Stimulated activated CD8-positive, alpha-beta memory T cell treated with anti-CD3 and anti-CD28 coated beads, Interleukin-12 subunit alpha, Interleukin-12 subunit beta, amount 100 ng/mL, for 4 hours (primary cell): Measurements from ENCODE around the gene TTF1.
"Not testable (repeated sequence)": the region's sequence is repeated elsewhere in the genome, so short reads cannot be mapped to it uniquely, and the experiment has no call there.

Experiments
- DNase-seq: peaks from one replicate; pipeline ENCODE4 v3.0.0-alpha.2; 2020; ENCODE audit warnings: low read depth

The TTF1 gene

DNA sequence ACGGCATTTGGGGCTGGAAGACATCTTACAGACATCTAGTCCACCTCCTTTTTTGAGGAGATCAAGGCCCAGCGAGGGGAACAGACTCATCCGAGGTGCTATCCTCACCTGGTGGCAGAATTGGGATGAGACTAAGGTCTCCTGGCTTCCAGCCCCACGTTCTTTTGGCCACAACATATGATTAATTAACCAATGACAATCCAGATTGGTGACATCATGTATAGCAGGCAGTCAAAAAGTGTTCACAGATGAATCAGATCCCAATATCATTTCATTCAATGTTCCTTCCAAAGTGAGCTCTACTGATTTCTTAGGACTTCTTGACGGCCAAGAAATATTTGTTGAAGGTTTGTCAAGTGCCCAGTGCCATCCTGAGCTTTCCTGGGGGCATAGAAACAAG, 7.3 kb upstream of the TTF1 start:
- no peak for DNase-seq

DNA sequence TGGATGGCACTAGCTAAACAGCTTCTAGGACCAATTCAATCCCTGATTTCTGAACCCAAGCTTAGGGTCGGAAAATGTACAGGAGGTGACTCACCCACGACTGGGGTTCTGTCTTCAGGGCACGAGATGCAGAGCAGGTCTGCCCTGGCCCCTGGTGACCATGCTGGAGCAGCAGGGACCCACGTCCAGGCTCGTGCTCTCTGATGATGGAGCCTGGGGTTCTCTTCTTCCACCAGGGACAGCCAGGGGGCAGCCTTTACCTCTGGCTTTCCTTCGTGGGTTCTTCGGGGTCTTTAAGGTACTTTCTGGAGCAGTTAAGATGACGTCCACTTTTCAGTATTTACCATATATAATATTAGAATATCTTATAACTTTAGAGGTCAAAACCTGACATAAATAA, 5.4 kb upstream of the TTF1 start:
- DNase-seq = no peak

DNA sequence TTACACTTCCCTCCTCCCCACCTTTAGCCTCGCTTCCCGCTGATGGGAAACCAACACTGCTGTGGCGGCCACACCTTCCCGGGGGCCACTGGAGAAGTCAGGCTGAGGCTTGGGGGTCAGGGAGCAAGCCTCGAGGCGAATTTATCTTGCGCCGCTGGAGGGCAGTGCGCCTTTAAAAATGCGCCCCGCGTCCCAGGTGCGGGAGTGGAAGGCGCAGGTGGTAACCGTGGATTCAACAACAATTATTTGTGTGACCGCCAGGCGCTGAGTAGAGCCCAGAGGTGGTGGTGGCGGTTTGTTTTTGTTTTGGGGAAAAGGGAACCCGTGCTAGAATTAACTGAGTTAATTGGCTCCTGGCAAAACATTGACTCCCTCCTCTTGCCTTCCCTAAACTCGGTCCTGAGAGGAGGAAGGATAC, 4.5 kb upstream of the TTF1 start:
- DNase-seq = peak; percentile 32

DNA sequence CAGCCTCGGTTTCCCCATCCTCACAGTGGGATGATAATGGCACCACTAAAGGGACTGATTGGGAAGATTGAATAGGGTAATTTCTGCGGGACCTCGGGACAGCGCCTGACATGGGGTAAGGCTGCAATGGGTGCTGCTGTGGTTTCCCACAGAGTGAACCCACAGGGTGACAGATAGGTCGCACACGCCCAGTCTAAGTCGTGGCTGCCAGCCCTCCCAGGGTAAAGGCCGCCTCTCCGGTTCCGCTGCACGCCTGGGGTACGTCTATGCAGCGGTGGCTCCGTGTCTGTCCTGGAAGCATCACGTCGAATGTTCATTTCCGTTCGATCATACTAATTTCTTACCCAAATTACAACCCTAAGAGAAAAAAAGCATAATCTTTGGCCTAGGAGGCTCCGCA, 4.0 kb upstream of the TTF1 start:
- no peak for DNase-seq

DNA sequence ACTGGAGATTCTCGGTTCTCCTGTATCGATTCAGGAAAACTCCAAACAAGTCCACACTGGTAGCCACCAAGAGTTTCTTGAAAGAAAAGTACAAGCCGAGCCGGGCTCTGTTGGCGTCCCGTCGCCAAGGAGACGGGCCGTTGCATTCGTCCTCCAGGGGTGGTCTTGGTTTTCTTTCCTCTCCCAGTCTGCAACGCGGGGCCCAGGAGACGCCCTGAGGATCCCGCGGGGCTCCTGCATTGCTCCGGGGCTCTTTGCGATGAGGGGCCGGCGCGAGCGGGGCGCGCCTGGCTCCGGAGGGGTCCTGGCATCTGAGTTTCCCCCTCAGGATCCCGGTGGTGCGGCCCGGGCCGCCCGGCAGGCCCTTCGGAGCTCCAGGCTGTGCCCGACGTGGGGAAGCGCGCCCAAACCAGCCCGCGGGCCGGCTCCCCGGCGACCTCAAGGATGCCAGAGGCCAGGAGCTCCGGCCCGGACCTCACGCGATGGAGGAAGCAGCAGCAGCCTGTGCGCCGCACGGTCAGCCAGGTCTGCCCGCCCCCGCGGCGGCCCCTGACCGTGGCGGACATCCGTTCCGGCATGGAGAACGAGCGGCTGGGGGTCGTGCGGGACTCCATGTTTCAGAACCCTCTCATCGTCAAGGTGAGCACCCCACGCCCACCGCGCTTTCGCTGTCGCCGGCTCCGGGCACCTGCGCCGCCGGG, 3.3 kb upstream of the TTF1 start, which contains the start of gene CFAP77:
CFAP77 (plus strand) TSS at position 384 of the 701 bp plus-strand sequence; CDS start at position 445, 61 bp downstream.
- no peak for DNase-seq

DNA sequence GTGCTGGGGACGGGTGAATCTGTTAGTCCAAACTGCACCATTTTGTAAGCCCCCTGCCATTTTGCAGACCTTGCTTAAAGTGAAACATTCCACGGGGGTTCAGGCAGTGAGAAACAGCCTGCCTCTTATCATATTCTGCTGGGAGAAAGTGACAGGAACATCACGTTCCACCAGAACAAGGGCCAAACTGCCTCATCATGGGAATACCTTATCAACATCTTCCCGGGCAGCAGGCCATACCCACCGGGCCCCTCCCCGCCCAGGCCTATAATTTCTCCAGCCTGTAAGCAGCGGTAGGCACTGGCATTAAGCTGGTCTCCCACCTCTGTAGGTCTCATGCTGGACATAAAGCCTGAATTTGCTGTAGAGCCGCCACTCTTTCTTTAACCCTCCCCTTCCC, 1.9 kb upstream of the TTF1 start:
- no peak for DNase-seq

DNA sequence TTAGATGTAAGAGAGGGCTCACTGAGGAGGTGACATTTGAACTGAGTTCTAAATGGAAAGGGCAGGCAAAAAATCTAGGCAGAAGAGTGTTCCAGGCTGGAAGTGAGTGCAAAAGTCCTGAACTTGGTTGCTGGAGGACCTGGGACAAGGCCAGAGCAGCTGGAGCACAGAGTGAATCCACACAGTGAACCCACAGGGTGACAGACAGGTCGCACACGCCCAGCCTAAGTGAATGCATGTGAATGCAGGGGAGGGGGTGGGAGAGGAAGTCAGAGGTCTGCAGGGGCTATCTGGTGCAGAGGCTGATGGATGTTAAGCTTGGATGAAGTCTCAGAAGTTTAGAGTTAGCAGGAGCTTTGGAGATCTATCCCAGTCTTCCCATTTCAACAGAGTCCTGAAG, 556 bp upstream of the TTF1 start:
- DNase-seq = no peak

DNA sequence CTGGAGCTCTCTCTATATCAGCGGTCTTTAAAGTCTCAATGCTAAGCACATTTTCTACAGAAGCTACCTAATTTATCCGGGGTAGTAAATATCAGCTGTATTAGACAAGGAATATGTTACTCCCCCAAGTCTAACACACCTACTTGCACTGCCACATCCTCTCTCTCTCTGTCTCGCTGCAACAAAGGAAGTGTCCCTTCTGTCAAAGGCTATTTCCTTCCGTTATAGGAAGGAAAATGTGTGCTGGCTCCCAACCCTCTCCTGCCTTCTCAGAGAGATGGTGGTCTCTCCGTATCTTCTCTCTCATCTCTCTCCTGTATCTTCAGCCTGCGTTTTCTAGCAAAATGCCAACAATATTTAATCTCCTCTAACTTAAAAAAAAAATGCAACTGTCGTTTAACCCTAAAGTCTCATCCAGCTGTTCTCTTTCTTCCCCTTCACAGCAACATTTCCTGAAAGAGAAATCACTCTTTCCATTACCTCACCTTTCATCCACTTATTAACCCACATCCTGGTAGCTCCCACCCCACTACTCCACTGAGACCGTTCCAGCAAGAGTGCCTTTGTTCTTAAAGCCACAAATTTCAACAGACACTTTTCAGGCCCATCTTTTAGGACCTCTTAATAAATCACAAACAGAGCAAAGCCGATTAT, 2.3 kb downstream of the TTF1 start:
- DNase-seq = no peak

DNA sequence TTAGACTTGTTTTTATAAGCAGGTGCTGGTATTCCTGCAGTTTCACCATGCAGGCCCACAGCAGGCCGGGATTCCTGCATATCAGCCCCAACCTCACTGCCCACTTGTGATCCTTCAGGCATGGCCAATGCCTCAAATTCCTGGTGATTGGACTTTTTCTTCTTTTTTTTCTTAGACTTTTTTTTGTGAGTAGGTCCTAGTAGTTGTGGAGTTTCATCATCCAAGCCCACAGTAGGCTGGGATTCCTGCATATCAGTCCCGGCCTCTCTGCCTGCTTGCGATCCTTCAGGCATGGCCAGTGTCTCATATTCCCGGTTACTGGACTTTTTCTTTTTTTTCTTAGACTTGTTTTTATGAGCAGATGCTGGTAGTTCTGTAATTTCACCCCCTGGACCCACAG, 4.8 kb downstream of the TTF1 start:
- DNase-seq = no peak

DNA sequence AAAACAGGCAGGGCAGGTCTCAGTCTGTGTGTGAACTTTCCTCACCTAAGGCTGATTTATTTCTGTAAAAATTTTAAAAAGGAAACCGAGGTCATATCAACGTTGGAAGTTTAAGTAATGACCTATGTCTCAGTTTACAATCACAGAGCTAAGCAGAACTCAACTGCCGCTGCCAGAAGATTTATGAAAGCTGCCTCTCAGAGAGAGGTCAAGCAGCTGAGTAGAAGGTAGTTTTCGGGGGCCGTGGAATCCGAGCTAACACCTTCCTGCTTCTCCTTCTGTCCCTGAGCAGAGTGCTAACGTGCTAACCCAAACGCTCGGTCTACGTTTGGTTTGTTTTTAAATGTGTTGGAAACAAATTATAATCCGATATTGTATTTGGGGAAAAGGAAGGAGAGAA, 11.1 kb downstream of the TTF1 start:
- no peak for DNase-seq

DNA sequence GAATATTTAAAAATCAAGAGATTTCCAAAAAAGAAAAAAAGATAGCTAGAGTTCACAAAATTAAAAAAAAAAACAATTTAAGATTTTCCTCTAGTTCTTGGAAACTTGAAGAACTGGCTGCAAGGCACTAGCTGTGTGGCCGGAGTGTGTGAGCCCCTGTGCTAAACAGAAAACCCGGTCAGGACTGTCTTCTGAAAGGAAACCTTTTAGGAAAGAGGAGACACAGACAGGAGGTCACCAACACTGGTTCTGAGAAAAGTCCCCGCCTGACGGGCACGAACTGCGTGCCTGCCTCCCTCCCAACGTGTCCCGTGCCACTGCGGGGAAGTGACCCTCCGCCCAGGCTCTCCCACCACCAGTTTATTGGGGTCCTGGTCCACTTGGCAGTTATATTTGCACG, 15.2 kb downstream of the TTF1 start:
- DNase-seq = no peak

DNA sequence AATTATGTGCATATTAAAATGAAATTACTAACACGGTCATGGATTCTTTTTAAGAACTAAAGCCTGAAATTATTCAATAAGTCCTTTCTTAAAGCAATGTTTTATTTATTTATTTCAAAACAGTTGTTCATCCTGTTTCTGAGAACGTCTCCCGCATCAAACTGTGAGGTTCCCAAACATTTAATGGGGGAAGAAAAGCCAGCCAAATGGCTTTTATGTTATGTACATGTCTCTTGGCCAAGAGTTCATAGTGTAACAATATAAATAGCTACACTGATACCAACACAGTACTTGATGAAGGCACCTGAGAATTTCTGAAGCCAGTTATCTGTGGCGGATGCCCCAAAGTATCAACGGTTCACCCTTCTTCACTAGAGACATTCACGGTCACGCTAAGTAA, 15.7 kb downstream of the TTF1 start:
- no peak for DNase-seq

DNA sequence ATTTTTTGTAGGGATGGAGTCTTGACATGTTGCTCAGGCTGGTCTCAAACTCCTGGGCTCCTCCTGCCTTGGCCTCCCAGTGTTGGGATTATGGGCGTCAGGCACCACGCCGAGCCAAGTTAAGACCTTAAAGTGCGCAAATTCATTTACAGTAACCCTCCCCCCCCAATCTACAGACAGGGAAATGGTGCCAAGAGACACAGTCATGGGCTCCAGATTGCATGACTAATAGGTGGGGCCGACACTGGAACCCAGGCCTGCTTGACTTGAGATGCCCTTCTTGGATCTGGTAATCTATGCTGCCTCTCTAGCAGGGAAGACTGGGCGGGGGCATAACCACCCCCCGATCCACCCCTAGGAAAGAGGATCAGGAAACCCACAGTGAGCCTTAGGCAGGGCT, 19.5 kb downstream of the TTF1 start:
- DNase-seq = no peak

DNA sequence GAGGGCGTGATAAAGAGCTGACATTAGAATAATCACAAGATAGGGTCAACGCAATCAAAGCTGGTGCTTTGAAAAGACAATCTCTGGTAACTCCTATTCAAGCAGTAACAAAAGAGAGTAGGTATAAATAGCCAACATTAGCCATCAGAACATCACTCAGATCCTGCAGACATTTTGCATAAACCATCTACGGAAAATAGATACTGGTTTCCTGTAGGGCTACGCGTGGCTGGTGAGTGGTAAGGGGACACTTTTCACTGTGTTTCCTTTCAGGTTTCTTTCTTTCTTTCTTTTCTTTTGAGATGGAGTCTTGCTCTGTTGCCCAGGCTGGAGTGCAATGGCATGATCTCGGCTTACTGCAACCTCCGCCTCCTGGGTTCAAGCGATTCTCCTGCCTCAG, 22.3 kb downstream of the TTF1 start:
- no peak for DNase-seq

DNA sequence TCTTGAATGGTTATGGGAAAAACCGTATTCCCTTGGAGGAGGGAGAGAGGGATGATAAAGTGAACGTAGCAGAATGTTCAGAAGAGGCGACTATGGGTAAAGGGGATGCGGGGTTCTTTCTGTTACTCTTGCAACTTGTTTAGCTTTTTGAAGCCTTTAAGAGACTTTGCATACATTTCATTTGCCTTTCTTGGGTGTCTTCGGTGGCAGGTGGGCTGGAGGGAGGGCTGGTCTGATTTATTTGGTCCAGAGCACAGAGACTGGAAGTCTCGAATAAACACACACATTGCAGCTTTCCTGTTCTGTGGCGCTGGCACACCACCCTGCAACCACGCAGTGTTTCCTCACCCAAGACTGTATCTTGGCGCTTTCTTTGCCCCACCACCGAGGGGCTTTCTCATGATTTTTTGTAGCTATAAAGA, 23.2 kb downstream of the TTF1 start:
- no peak for DNase-seq

DNA sequence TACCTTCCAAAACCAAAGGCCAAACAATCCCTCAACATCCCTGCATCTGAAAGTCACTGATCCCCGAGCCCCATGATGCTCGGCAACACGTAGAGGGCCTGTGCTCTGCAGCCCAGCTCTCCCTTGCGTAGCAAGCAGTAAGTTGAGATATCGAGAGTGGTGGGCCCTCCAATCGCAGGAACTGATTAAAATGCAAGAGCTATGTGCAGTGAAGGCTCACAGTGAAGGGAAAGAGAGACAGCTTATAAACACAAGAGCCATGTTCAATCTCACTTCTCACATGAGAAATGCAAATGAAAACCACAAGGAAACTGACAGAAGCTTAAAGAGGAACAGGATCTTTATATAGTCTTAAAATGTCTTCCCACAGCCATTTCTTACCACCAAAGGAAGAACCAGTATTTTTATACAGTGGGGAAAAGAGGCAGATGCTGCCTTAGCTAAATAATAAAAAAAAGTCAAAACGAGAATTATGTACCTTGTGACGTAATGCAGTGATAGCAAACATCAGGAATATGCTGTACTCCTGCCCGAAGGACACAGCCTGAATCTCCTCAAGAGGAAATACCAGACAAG, 24.6 kb downstream of the TTF1 start:
- DNase-seq = no peak

DNA sequence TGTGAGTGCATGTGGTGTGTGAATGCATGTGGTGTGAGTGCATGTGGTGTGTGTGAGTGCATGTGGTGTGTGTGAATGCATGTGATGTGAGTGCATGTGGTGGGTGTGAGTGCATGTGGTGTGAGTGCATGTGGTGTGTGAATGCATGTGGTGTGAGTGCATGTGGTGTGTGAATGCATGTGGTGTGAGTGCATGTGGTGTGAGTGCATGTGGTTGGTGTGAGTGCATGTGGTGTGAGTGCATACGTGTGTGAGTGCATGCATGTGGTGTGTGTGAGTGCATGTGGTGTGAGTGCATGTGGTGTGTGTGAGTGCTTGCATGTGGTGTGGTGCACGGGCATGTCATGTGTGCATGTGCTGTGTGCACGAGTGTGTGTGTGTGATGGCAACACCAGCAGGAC, 28.2 kb downstream of the TTF1 start:
- not testable (repeated sequence) for DNase-seq

DNA sequence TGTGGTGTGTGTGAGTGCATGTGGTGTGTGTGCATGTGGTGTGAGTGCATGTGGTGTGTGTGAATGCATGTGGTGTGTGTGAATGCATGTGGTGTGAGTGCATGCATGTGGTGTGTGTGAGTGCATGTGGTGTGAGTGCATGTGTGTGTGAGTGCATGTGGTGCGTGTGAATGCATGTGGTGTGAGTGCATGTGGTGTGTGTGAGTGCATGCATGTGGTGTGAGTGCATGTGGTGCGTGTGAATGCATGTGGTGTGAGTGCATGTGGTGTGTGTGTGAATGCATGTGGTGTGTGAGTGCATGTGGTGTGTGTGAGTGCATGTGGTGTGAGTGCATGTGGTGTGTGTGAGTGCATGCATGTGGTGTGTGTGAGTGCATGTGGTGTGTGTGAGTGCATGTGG, 28.9 kb downstream of the TTF1 start:
- not testable (repeated sequence) for DNase-seq

DNA sequence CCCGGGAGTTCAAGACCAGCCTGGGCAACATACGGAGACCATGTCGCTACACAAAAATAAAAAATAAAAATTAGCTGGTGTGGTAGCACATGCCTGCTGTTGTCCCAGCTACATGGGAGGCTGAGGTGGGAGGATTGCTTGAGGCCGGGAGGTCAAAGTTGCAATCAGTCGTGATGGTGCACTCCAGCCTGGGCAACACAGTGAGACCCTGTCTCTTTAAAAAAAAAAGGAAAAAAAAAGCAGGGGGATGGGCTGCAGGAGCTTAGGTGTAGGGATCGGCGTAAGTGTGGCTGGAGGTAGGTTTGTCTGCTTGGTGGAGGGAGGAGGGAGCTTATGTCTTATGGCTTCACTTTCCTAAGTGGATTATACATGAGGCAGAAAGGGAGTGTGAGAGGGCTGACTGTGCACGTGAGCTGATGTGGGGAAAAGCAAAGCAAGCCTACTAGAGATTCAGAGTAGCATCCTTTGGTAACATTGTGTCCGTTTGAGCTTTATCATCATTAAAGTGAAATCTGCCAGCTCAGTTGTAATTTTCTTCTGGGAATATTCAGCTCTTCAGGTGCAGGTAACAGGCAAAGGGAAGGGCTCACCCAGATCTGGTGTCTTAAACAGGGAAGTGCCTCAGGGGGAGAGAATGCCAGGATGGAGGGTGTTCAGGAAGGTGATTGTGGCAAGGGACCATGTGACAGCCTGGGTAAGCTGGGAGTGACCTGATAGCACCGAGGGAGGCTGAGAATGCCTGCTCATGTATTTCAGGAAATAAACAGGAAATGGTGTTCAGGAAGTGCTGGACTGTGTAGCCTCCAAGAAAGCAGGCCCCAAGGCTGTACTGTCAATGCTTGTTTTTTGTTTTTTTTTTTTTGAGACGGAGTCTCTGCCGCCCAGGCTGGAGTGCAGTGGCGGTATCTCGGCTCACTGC, 34.2 kb downstream of the TTF1 start:
- no peak for DNase-seq

DNA sequence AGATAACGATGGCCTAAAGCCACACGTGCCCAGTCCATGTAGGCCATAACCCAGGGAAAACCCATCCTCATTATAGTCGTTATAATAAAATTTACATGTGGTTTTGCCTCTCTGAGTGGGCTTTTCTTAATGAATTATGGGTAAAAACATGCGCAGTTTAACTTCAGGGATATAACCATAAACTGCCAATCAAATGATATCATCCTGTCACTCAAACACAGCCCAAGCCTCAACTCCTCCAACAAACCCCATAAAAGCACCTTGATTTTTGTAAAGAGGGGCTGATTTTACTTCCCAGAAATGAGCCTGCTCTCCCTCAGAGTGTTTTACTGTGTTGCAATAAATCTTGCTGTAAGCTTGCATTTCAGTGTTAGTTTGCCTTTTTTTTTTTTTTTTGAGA, 36.0 kb downstream of the TTF1 start:
- no peak for DNase-seq

DNA sequence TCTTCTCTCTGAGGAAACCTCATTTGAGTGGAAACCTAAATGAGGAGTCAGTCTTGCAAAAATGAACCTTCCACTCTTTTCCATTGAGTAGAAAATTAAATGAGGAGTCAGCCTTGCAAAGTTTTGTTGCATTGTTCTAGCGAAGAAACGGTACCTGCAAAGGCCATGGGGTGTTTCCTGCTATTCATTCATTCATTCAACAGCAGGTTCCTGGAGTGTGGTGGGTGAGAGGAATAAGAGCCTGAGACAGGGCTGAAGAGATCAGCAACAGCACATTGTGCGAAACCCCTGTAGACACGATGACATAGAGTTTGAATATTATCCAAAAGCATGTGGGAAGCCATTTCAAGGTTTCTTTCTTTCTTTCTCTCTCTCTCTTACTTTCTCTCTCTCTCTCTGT, 37.2 kb downstream of the TTF1 start:
- no peak for DNase-seq

DNA sequence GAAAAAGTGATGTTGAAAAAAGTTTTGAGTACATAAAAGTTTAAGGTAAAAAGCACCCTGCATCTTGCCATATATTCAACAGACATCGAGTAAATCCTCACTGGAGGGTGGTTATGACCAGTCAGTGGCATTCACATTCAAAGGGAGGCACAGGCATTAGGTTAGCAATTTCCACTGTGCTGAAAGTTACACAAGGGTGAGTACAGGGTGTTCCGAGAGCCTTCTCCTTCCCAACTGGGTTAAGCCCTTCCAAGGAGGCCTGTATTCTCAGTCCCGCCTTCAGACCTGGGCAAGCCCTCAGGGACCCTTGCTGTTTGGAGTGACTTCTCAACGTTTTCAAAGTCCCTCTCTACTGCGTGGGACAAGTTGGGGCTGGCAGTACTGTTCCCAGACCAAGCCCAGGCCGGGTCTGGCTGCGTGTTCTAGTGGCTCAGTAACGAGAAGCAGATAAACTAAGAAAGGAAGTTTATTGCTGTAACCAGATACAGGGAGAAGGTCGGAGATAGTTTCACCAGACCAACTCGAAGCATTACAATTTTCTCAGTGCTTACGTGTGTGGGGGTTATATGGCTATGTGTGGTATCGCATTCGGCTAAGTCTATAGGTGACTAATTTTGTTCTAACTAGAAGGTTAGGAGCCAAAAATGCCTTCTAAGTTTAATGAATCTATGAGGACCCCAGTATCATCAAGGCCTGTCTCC, 38.9 kb downstream of the TTF1 start:
- DNase-seq = no peak
